HG03039 (cell line): ENCODE data around the gene BICDL2.

Experiments used
- ATAC-seq: cut with Tn5 transposase; IDR thresholded peaks from one replicate; pipeline ENCODE4 v1.9.1; 2021; ENCODE audit warnings: mild to moderate bottlenecking, moderate library complexity; ENCODE audit not compliant: unreplicated experiment

Gene BICDL2

DNA sequence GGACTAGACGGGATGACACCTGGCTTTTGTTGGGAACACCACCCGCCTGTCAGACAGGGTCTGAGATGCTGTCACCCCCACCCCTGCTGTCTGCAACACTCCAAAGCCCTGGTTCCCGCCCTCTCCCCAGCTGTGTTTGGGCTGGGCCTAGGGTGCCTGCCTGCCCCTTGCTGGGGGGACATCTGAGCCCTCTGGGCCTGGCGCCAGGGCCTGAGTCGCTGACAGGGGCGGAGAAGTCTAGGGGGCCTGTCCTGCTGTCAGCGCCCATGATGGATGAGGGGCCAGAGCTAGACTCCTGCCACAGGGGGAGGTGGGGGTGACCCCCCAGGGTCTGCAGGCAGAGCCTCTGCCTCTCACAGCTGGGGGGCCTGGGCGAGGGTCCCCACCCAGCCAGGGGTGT, 48.9 kb downstream of the BICDL2 start:
- ATAC-seq = no peak

GRCh38 chr16:2987286-2987685, 49.5 kb downstream of the BICDL2 start:
- ATAC-seq = no peak

- no peak for ATAC-seq
Observed at GRCh38 chr16:2986623-2987188, 50.0 kb downstream of the BICDL2 start.

GRCh38 chr16:2985893-2986355, 50.8 kb downstream of the BICDL2 start:
- no peak for ATAC-seq

- ATAC-seq = no peak
Observed at GRCh38 chr16:2985462-2985861, 51.3 kb downstream of the BICDL2 start.

DNA sequence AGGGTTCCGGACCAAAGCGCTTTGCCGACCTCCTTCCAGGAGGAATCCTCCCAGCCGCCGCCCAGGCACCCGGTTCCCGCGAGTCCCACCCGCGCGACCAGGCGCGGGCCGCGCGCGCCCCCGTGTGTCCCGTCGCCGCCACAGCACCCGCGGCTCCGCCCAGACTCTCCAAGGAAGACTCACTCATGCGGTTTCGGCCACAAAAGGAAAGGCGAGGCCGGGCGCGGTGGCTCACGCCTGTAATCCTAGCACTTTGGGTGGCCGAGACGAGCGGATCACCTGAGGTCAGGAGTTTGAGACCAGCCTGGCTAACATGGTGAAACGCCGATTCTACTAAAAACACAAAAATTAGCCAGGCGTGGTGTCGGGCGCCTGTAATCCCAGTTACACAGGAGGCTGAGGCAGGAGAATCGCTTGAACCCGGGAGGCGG, 53.0 kb downstream of the BICDL2 start:
- ATAC-seq = no peak

DNA sequence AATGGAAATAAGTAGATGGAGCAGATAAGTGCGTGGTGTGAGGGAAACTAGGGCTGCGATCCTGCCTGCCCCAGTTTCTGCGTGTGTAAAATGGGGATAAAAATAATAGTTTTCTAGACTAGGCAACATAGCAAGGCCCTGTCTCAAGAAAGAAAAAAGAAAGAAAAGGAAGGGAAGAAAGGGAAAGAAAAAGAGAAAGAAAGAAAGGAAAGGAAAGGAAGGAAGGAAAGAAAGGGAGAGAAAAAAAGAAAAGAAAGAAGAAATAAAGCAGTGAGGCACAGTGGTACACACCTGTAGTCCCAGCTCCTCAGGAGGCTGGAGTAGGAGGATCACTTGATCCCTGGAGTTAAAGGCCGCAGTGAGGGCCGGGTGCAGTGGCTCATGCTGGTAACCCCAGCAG, 54.3 kb downstream of the BICDL2 start:
- no peak for ATAC-seq

DNA sequence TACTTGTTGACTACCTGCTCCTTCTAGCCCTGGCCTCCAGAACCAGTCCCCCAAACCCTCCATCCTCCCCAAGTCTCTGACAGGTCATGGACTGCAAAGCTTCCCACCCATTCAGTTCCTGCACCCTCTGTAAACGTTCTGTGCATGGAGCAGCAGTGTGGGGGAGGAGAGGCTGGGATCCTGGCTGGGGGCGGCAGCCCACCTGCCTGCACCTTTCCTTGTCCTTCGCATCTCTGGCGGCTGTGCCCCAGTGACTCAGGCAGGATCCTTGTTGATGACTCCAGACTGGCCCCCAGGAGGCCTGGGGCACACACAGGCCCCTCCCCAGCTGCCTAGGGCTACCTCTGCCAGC, 54.9 kb downstream of the BICDL2 start:
- ATAC-seq = no peak

DNA sequence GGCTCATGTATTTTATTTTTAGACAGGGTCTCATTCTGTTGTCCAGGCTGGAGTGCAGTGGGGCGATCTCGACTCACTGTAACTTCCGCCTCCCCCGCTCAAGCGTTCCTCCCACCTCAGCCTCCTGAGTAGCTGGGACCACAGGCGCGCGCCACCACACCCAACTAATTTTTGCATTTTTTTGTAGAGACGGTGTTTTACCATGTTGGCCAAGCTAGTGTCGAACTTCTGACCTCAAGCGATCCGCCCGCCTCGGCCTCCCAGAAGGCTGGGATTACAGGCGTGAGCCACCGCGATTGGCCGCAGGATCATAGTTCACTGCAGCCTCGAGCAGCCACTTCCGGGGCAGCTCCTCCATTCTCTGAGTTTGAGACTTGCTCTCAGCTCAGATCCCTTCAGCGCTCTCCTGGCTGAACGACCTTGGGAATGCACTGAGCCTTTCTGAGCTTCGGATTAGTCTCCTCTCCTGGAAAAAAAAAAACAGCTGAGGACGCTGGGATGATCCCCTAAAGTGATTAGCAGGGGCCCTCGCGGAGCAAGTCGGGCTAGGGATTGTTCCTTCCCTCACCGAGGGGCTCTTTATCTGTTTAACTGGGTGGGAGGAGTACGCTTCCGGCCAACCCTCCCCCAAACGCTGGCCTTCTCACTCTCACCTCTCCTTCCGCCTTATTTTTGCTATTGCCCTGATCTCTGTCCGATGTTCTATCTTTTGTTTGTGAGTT, 55.4 kb downstream of the BICDL2 start:
- no peak for ATAC-seq

- ATAC-seq = peak; percentile 51
Observed at GRCh38 chr16:2980227-2981176, 56.2 kb downstream of the BICDL2 start, which contains the start of gene PKMYT1. Gene PKMYT1 (minus strand): TSS chr16:2980446. CDS start chr16:2979657, 789 bp downstream.

DNA sequence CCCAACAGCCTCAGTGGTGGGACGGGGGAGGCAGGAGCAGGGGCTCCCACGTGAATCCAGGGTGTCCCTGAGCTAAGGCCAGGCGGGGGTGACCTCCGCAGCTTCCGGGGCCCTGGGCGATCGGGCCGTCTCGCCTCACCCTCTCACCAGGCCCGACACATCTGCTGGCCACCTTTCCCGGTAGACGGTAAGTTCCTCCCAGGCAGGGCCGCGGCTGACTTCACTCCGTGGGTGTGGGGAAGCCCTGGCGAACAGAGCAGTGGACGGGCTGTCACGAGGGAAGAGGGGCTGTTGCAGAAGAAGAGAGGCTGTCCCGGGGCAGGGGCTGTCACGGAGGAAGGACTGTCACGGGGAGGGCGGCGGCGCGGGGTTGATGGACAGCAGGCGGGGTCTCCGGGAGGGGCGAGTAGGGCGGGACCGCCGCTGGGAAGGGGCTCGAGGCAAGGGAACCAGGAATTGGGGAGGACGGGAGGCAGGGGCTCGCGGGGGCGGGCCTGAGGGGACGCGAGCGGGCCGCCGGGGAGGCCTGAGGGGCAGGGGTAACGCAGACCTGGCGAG, 57.0 kb downstream of the BICDL2 start:
- ATAC-seq = peak; percentile 2
